H9 (cell line): ENCODE measurements around the gene RNF17. TPM values are rescaled to one million over a fixed set of nuclear protein-coding genes. Genes with fewer than 3 reads are reported as not detected.

ENCODE experiments used
- DNase-seq: peaks from one replicate; pipeline ENCODE4 v3.0.0-alpha.2; 2017
- H2AFZ ChIP-seq: one replicate; pipeline ENCODE4 v1.6.1; 2013; ENCODE audit warnings: mild to moderate bottlenecking, low read length, control low read depth, moderate library complexity
- H2AK5ac ChIP-seq: 2 replicates; pipeline ENCODE4 v1.6.1; 2013; ENCODE audit warnings: low read length, control low read depth, mixed read lengths; ENCODE audit not compliant: insufficient read length
- H2BK120ac ChIP-seq: one replicate; pipeline ENCODE4 v1.6.1; 2013; ENCODE audit warnings: low read depth, mild to moderate bottlenecking, low read length, control low read depth, inconsistent platforms; ENCODE audit not compliant: poor library complexity, severe bottlenecking
- H2BK12ac ChIP-seq: 2 replicates; pipeline ENCODE4 v1.6.1; 2013; ENCODE audit warnings: low read length, control low read depth, mixed read lengths, low read depth; ENCODE audit not compliant: insufficient read length
- H2BK15ac ChIP-seq: 2 replicates; pipeline ENCODE4 v1.6.1; 2013; ENCODE audit warnings: low read depth, low read length, control low read depth
- H2BK20ac ChIP-seq: one replicate; pipeline ENCODE4 v1.6.1; 2013; ENCODE audit warnings: low read depth, mild to moderate bottlenecking, low read length, control low read depth, inconsistent platforms; ENCODE audit not compliant: poor library complexity, severe bottlenecking
- H2BK5ac ChIP-seq: 2 replicates; pipeline ENCODE4 v1.6.1; 2013; ENCODE audit warnings: low read length, control low read depth, mixed read lengths; ENCODE audit not compliant: insufficient read length
- H3K14ac ChIP-seq: 2 replicates; pipeline ENCODE4 v1.6.1; 2013; ENCODE audit warnings: low read length, control low read depth; ENCODE audit not compliant: insufficient read depth
- H3K18ac ChIP-seq: 2 replicates; pipeline ENCODE4 v1.6.1; 2013; ENCODE audit warnings: low read depth, mild to moderate bottlenecking, mixed read lengths, low read length, control low read depth; ENCODE audit not compliant: insufficient read length
- H3K23ac ChIP-seq: 2 replicates; pipeline ENCODE4 v1.6.1; 2013; ENCODE audit warnings: low read length, control low read depth, mixed read lengths, low read depth; ENCODE audit not compliant: insufficient read length
- H3K23me2 ChIP-seq: 2 replicates; pipeline ENCODE4 v1.6.1; 2013; ENCODE audit warnings: low read depth, mild to moderate bottlenecking, mixed read lengths, low read length, control low read depth; ENCODE audit not compliant: insufficient read length, poor library complexity, severe bottlenecking
- H3K27ac ChIP-seq: 2 replicates; pipeline ENCODE4 v1.5.1; 2013; ENCODE audit warnings: low read length, control low read depth, mixed read lengths, low read depth; ENCODE audit not compliant: insufficient read length
- H3K27me3 ChIP-seq: 2 replicates; pipeline ENCODE4 v1.6.1; 2013; ENCODE audit warnings: low read length, control low read depth, inconsistent platforms; ENCODE audit not compliant: insufficient read depth
- H3K4ac ChIP-seq: 2 replicates; pipeline ENCODE4 v1.6.1; 2013; ENCODE audit warnings: low read depth, mild to moderate bottlenecking, control low read depth, inconsistent platforms, low read length, moderate library complexity
- H3K4me1 ChIP-seq: 2 replicates; pipeline ENCODE4 v1.6.1; 2013; ENCODE audit warnings: low read length, control low read depth, inconsistent platforms; ENCODE audit not compliant: insufficient read depth
- H3K4me2 ChIP-seq: 2 replicates; pipeline ENCODE4 v1.6.1; 2013; ENCODE audit warnings: low read length, control low read depth, mixed read lengths; ENCODE audit not compliant: insufficient read length, insufficient read depth
- H3K56ac ChIP-seq: 2 replicates; pipeline ENCODE4 v1.6.1; 2013; ENCODE audit warnings: low read depth, mild to moderate bottlenecking, mixed read lengths, low read length, control low read depth; ENCODE audit not compliant: insufficient read length
- H3K79me1 ChIP-seq: 2 replicates; pipeline ENCODE4 v1.6.1; 2013; ENCODE audit warnings: low read depth, mild to moderate bottlenecking, moderate library complexity, low read length, control low read depth, inconsistent platforms; ENCODE audit not compliant: insufficient read depth, poor library complexity, severe bottlenecking
- H3K79me2 ChIP-seq: 2 replicates; pipeline ENCODE4 v1.6.1; 2013; ENCODE audit warnings: low read length, control low read depth, inconsistent platforms; ENCODE audit not compliant: insufficient read depth
- H3K9ac ChIP-seq: 2 replicates; pipeline ENCODE4 v1.6.1; 2013; ENCODE audit warnings: low read length, control low read depth, mixed read lengths; ENCODE audit not compliant: insufficient read length; ENCODE audit errors: extremely low read depth
- H3K9me3 ChIP-seq: one replicate; pipeline ENCODE4 v1.6.1; 2013; ENCODE audit warnings: low read depth, low read length, inconsistent platforms; ENCODE audit not compliant: control insufficient read depth
- H3T11ph ChIP-seq: one replicate; pipeline ENCODE4 v1.6.1; 2013; ENCODE audit warnings: mild to moderate bottlenecking, low read length, control low read depth, inconsistent platforms
- H4K20me1 ChIP-seq: one replicate; pipeline ENCODE4 v1.6.1; 2013; ENCODE audit not compliant: control insufficient read depth, insufficient read length, insufficient read depth
- H4K5ac ChIP-seq: 2 replicates; pipeline ENCODE4 v1.6.1; 2013; ENCODE audit warnings: low read depth, mild to moderate bottlenecking, mixed read lengths, low read length, control low read depth; ENCODE audit not compliant: insufficient read length
- H4K8ac ChIP-seq: replicated peaks from 2 replicates; pipeline ENCODE4 v1.6.1; 2013; ENCODE audit warnings: low read length, control low read depth, mixed read lengths, low read depth; ENCODE audit not compliant: insufficient read length
- H4K91ac ChIP-seq: 2 replicates; pipeline ENCODE4 v1.6.1; 2013; ENCODE audit warnings: low read depth, mild to moderate bottlenecking, moderate library complexity, mixed read lengths, low read length, control low read depth; ENCODE audit not compliant: insufficient read length
- H3K27ac Mint-ChIP-seq, 3 experiments: 2 replicates in 2 of 3; 3 replicates in 1 of 3; pipeline ENCODE4 v1.8.0; 2020 to 2021; ENCODE audit warnings: mixed read lengths in 3 of 3, mild to moderate bottlenecking in 1 of 3, moderate library complexity in 1 of 3
- H3K27me3 Mint-ChIP-seq: 2 replicates; pipeline ENCODE4 v1.8.0; 2021; ENCODE audit warnings: low read depth, mild to moderate bottlenecking, moderate library complexity, mixed read lengths
- H3K36me3 Mint-ChIP-seq, 3 experiments: 2 replicates in 2 of 3; 3 replicates in 1 of 3; pipeline ENCODE4 v1.8.0; 2020 to 2021; ENCODE audit warnings: low read depth in 3 of 3, mixed read lengths in 3 of 3; ENCODE audit not compliant: insufficient read depth in 1 of 3
- H3K4me1 Mint-ChIP-seq, 2 experiments: 2 replicates each; pipeline ENCODE4 v1.8.0; 2020; ENCODE audit warnings: mixed read lengths in 2 of 2
- H3K4me3 Mint-ChIP-seq, 2 experiments: 2 replicates in 1 of 2; 3 replicates in 1 of 2; pipeline ENCODE4 v1.8.0; 2020 to 2021; ENCODE audit warnings: mild to moderate bottlenecking in 2 of 2, mixed read lengths in 2 of 2, moderate library complexity in 1 of 2
- H3K9me3 Mint-ChIP-seq, 2 experiments: 2 replicates in 1 of 2; 3 replicates in 1 of 2; pipeline ENCODE4 v1.8.0; 2020; ENCODE audit warnings: mild to moderate bottlenecking in 2 of 2, mixed read lengths in 2 of 2, moderate library complexity in 1 of 2
- WGBS: extraction: QIAGEN DNeasy Blood & Tissue Kit; methylation state at CpG from one replicate; pipeline ENCODE4 v1.1.7; 2013; ENCODE audit warnings: missing lambda C conversion rate, low lambda C conversion rate, mixed read lengths; ENCODE audit not compliant: insufficient read length; ENCODE audit errors: extremely low coverage; 5-methylcytosine and 5-hydroxymethylcytosine counted together
- total RNA-seq: library from RNA; stranded (reverse); gene quantifications from 2 replicates; pipeline ENCODE4 v1.2.1, GENCODE V29; 2021
- TF ChIP-seq, protein P1 (sequence below): fragments of 200-600 bp; sonication (generic); conservative IDR thresholded peaks from 3 replicates; pipeline ENCODE4 v1.8.0; 2021; ENCODE audit warnings: antibody characterized with exemption, mild to moderate bottlenecking

RNF17 gene
- total RNA-seq, 1 experiment from 2014 or later, result not detected

DNA sequence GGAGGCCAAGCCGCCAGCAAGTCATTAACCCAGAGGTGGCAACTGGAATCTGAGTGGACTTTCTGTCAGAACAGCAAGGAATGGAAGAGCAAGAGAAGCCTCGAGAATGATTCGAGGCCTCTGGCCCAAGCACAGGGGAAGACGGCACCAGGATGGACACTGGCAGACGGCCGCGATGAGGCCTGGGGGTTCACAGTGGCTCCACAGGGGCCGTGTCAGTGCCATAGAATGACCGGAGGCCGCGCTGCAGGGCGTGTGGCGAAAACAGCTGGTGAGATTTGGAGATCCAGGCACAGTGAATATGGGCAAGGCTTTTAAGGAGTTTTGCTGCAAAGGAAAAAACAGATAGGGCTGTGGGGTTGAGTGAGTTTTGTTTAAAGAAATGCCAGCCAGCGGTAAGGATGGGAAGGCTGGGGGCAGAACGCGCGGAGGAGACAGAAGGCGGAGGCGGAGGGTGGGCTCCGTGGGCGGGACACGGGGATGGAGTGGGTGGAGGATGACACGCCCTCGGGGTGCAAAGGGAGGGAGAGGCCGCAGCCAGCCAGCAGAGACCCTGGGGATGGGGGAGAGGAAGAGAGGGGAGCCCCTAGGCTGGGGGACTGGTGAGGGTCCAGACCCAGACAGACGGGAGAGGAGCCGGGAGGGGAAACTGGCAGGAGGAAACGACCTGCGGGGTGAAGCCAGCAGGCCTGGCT, 130.5 kb downstream of the RNF17 start:
- no peak overlapping the region for H2BK20ac ChIP-seq
- Mint-ChIP-seq H3K36me3 (peaks cover 37 to 75% (median 60%) of the 10 kb centered on the region in 3 experiments), H3K4me1 (peaks cover 0 to 2% of the 10 kb centered on the region in 2 experiments; a peak in 1 of 4 replicates), H3K4me3 (no peak overlapping the region), H3K27ac (peak overlapping the region in 2 of 3 experiments; percentile 87 to 90; a peak in 4 of 7 replicates), H3K27me3 (no peaks in the 10 kb centered on the region), H3K9me3 (no peaks in the 10 kb centered on the region)
- H3K4me1 ChIP-seq, result no peaks in the 10 kb centered on the region
- H4K5ac ChIP-seq, result no peak overlapping the region
- H3K56ac ChIP-seq, result no peak overlapping the region
- H2BK5ac ChIP-seq, result no peak overlapping the region
- H3K9ac ChIP-seq, result no peak overlapping the region
- TF ChIP-seq, protein P1, sequence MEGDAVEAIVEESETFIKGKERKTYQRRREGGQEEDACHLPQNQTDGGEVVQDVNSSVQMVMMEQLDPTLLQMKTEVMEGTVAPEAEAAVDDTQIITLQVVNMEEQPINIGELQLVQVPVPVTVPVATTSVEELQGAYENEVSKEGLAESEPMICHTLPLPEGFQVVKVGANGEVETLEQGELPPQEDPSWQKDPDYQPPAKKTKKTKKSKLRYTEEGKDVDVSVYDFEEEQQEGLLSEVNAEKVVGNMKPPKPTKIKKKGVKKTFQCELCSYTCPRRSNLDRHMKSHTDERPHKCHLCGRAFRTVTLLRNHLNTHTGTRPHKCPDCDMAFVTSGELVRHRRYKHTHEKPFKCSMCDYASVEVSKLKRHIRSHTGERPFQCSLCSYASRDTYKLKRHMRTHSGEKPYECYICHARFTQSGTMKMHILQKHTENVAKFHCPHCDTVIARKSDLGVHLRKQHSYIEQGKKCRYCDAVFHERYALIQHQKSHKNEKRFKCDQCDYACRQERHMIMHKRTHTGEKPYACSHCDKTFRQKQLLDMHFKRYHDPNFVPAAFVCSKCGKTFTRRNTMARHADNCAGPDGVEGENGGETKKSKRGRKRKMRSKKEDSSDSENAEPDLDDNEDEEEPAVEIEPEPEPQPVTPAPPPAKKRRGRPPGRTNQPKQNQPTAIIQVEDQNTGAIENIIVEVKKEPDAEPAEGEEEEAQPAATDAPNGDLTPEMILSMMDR, result no peak
- H3K79me1 ChIP-seq, result peaks cover 3% of the 10 kb centered on the region
- H3T11ph ChIP-seq, result no peak overlapping the region
- H3K79me2 ChIP-seq, result no peaks in the 10 kb centered on the region
- H4K8ac ChIP-seq, result no peak overlapping the region
- no peak overlapping the region for H3K23ac ChIP-seq
- no peak overlapping the region for H2BK15ac ChIP-seq
- no peak overlapping the region for H2BK12ac ChIP-seq
- H4K91ac ChIP-seq, result no peak overlapping the region
- no CpG with 5 or more reads among the region's 29 CpGs for WGBS
- no peak overlapping the region for H2AFZ ChIP-seq
- no peak overlapping the region for H3K4me2 ChIP-seq
- H2BK120ac ChIP-seq, result no peak overlapping the region
- H3K27ac ChIP-seq, result no peak overlapping the region
- no peak overlapping the region for H2AK5ac ChIP-seq
- no peak overlapping the region for H3K18ac ChIP-seq
- H3K9me3 ChIP-seq, result no peaks in the 10 kb centered on the region
- H3K27me3 ChIP-seq, result no peaks in the 10 kb centered on the region
- DNase-seq, result no peak
- H3K14ac ChIP-seq, result no peak overlapping the region
- H3K23me2 ChIP-seq, result no peaks in the 10 kb centered on the region
- no peak overlapping the region for H3K4ac ChIP-seq
- no peaks in the 10 kb centered on the region for H4K20me1 ChIP-seq
